ENCODE results near the gene ARSG. TPM values are rescaled to one million over a fixed set of nuclear protein-coding genes. Genes with fewer than 3 reads are reported as not detected.
"Not testable (repeated sequence)": the region's sequence is repeated elsewhere in the genome, so short reads cannot be mapped to it uniquely, and the experiment has no call there.

Gene ARSG
- total and polyA plus RNA-seq, 2 of the 13 experiments (the other 11 are each of a cell fraction or from before 2014, with no cell fraction given): 3.7 to 15.2 TPM

- TF ChIP-seq HMGXB3 (CRISPR knock-in tag; IDR thresholded peaks at IDR 0.05; ENCODE audit: borderline replicate concordance): peak; percentile 41; the same call in 1 of the 2 replicates
- 0 out of 2 replicates have a peak, but pooled peaks have one; percentile 17 for TF ChIP-seq ZFX (CRISPR knock-in tag; IDR thresholded peaks at IDR 0.05; ENCODE audit: low read depth)
- peak; percentile 50 for TF ChIP-seq NR2F6 (IDR thresholded peaks at IDR 0.05)
- TF ChIP-seq NR2F6 (CRISPR knock-in tag; IDR thresholded peaks at IDR 0.05): peak; percentile 51
- TF ChIP-seq SOX13 (IDR thresholded peaks at IDR 0.05); EP300 (CRISPR knock-in tag; IDR thresholded peaks at IDR 0.05; ENCODE audit: borderline replicate concordance): not testable (repeated sequence)
- peak in 1 of 2 experiments; percentile 64; a peak in 1 of 4 replicates for TF ChIP-seq SOX13 (CRISPR knock-in tag; conservative IDR thresholded peaks at IDR 0.05 in 1 of 2, IDR thresholded peaks at IDR 0.05 in 1 of 2)
- peak; percentile 61; the same call in 1 of the 2 replicates for TF ChIP-seq ZNF331 (CRISPR knock-in tag; IDR thresholded peaks at IDR 0.05)
- TF ChIP-seq BCL6 (CRISPR knock-in tag; IDR thresholded peaks at IDR 0.05): peak; percentile 85
- TF ChIP-seq FOXK1 (CRISPR knock-in tag; IDR thresholded peaks at IDR 0.05; ENCODE audit: borderline replicate concordance, low read depth): peak; percentile 83; the same call in 1 of the 2 replicates
- peak; percentile 71; the same call in 1 of the 2 replicates for TF ChIP-seq FOXO1 (CRISPR knock-in tag; IDR thresholded peaks at IDR 0.05)
- 0 out of 4 replicates have a peak, but pooled peaks of 1 of the 2 experiments have one; percentile 22 for TF ChIP-seq NR2F1 (CRISPR knock-in tag; IDR thresholded peaks at IDR 0.05)
- 0 out of 2 replicates have a peak, but pooled peaks have one; percentile 3 for TF ChIP-seq ZBTB33 (CRISPR knock-in tag; IDR thresholded peaks at IDR 0.05)
- TF ChIP-seq PHF21A (CRISPR knock-in tag; IDR thresholded peaks at IDR 0.05): peak; percentile 47; the same call in 1 of the 2 replicates
- peak in 1 of 2 experiments; percentile 79; a peak in 2 of 4 replicates for TF ChIP-seq EP300 (IDR thresholded peaks at IDR 0.05; ENCODE audit: low read depth in 2 of 2, low read length in 2 of 2)
- TF ChIP-seq ZNF652 (CRISPR knock-in tag; IDR thresholded peaks at IDR 0.05; ENCODE audit: borderline replicate concordance, low read depth): peak; percentile 71; the same call in 1 of the 2 replicates
- peak; percentile 71; the same call in 1 of the 2 replicates for TF ChIP-seq SSRP1 (CRISPR knock-in tag; IDR thresholded peaks at IDR 0.05)
- peak; percentile 55; the same call in 1 of the 2 replicates for TF ChIP-seq FOXK2 (IDR thresholded peaks at IDR 0.05)
- peak in 1 of 2 experiments; percentile 65; a peak in 1 of 4 replicates for TF ChIP-seq ATF4 (CRISPR knock-in tag; IDR thresholded peaks at IDR 0.05)
- TF ChIP-seq TEAD3 (CRISPR knock-in tag; optimal IDR thresholded peaks at IDR 0.05; ENCODE audit: borderline replicate concordance): peak; percentile 90
- TF ChIP-seq SKI (IDR thresholded peaks at IDR 0.05; ENCODE audit: partially characterized antibody): peak; percentile 69
- TF ChIP-seq PATZ1 (CRISPR knock-in tag; IDR thresholded peaks at IDR 0.05): peak; percentile 44; the same call in 1 of the 2 replicates
These were observed 25.5 kb upstream of the ARSG start (continued) for GRCh38 chr17:68265833-68266232.
